Measurements from ENCODE around the gene CAB39. TPM values are rescaled to one million over a fixed set of nuclear protein-coding genes. Genes with fewer than 3 reads are reported as not detected.
"Not testable (repeated sequence)": the region's sequence is repeated elsewhere in the genome, so short reads cannot be mapped to it uniquely, and the experiment has no call there.

The CAB39 gene
- polyA plus RNA-seq, 1 donor from 2014 or later = 118 TPM

DNA sequence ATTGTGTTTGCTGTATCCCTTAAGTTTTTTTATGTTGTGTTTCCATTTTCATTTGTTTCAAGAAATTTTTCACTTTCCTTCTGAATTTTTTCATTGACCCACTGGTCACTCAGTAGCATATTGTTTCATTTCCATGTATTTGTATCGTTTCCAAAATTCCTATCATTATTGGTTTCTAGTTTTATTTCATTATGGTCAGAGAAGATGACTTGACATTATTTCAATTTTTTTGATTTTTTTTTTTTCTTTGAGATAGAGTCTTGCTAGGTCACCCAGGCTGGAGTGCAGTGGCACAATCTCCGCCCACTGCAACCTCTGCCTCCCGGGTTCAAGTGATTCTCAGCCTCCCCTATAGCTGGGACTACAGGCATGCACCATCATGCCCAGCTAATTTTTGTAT is 11.3 kb upstream of the CAB39 start:
- Histone ChIP-seq H3K36me3 (ENCODE audit: insufficient read depth, low read length) (no peaks in the 10 kb centered on the region), H3K9me2 (ENCODE audit: insufficient read depth, low read length) (no peaks in the 10 kb centered on the region), H3F3A (ENCODE audit: insufficient read depth, low read length, poor library complexity, severe bottlenecking) (no peaks in the 10 kb centered on the region), H3K27ac (ENCODE audit: low read length) (no peak overlapping the region), H4K20me1 (ENCODE audit: insufficient read depth) (no peaks in the 10 kb centered on the region), H3K9me3 (ENCODE audit: low read length) (no peaks in the 10 kb centered on the region), H2AFZ (ENCODE audit: low read depth, low read length) (no peak overlapping the region), H3K79me2 (replicated peaks; ENCODE audit: insufficient read depth, low read length) (no peaks in the 10 kb centered on the region), H3K9ac (ENCODE audit: low read length) (no peak overlapping the region), H3K4me3 (ENCODE audit: low read length) (no peak overlapping the region), H3K4me2 (ENCODE audit: low read length) (no peak overlapping the region), H3K27me3 (ENCODE audit: insufficient read depth, low read depth, low read length) (no peaks in the 10 kb centered on the region)
- TF ChIP-seq MXI1 (conservative IDR thresholded peaks at IDR 0.05; ENCODE audit: poor library complexity, severe bottlenecking) = no peak
- no peak for TF ChIP-seq EZH2 (IDR thresholded peaks at IDR 0.05; ENCODE audit: borderline replicate concordance, insufficient read depth, low read length, poor library complexity, severe bottlenecking)
- no peak for TF ChIP-seq EP300 (conservative IDR thresholded peaks at IDR 0.05; ENCODE audit: poor library complexity, severe bottlenecking)
- no peak for TF ChIP-seq POLR2AphosphoS5 (IDR thresholded peaks at IDR 0.05)
- no peak for TF ChIP-seq RAD21 (conservative IDR thresholded peaks at IDR 0.05)
- TF ChIP-seq, protein P1, sequence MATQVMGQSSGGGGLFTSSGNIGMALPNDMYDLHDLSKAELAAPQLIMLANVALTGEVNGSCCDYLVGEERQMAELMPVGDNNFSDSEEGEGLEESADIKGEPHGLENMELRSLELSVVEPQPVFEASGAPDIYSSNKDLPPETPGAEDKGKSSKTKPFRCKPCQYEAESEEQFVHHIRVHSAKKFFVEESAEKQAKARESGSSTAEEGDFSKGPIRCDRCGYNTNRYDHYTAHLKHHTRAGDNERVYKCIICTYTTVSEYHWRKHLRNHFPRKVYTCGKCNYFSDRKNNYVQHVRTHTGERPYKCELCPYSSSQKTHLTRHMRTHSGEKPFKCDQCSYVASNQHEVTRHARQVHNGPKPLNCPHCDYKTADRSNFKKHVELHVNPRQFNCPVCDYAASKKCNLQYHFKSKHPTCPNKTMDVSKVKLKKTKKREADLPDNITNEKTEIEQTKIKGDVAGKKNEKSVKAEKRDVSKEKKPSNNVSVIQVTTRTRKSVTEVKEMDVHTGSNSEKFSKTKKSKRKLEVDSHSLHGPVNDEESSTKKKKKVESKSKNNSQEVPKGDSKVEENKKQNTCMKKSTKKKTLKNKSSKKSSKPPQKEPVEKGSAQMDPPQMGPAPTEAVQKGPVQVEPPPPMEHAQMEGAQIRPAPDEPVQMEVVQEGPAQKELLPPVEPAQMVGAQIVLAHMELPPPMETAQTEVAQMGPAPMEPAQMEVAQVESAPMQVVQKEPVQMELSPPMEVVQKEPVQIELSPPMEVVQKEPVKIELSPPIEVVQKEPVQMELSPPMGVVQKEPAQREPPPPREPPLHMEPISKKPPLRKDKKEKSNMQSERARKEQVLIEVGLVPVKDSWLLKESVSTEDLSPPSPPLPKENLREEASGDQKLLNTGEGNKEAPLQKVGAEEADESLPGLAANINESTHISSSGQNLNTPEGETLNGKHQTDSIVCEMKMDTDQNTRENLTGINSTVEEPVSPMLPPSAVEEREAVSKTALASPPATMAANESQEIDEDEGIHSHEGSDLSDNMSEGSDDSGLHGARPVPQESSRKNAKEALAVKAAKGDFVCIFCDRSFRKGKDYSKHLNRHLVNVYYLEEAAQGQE (IDR thresholded peaks at IDR 0.05; ENCODE audit: borderline replicate concordance) = no peak
- TF ChIP-seq, protein P2, sequence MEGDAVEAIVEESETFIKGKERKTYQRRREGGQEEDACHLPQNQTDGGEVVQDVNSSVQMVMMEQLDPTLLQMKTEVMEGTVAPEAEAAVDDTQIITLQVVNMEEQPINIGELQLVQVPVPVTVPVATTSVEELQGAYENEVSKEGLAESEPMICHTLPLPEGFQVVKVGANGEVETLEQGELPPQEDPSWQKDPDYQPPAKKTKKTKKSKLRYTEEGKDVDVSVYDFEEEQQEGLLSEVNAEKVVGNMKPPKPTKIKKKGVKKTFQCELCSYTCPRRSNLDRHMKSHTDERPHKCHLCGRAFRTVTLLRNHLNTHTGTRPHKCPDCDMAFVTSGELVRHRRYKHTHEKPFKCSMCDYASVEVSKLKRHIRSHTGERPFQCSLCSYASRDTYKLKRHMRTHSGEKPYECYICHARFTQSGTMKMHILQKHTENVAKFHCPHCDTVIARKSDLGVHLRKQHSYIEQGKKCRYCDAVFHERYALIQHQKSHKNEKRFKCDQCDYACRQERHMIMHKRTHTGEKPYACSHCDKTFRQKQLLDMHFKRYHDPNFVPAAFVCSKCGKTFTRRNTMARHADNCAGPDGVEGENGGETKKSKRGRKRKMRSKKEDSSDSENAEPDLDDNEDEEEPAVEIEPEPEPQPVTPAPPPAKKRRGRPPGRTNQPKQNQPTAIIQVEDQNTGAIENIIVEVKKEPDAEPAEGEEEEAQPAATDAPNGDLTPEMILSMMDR (IDR thresholded peaks at IDR 0.05; ENCODE audit: poor library complexity, severe bottlenecking) = no peak
- TF ChIP-seq TAF1 (IDR thresholded peaks at IDR 0.05; ENCODE audit: low read depth) = no peak
- TF ChIP-seq SMC3 (conservative IDR thresholded peaks at IDR 0.05; ENCODE audit: poor library complexity) = no peak

- H3K36me3 ChIP-seq (ENCODE audit: insufficient read depth, low read length); H3K27ac ChIP-seq (ENCODE audit: low read length); H3K27me3 ChIP-seq (ENCODE audit: insufficient read depth, low read depth, low read length); H3K9ac ChIP-seq (ENCODE audit: low read length); H3K4me2 ChIP-seq (ENCODE audit: low read length); H3K9me3 ChIP-seq (ENCODE audit: low read length); H4K20me1 ChIP-seq (ENCODE audit: insufficient read depth); H3K4me3 ChIP-seq (ENCODE audit: low read length); H3F3A ChIP-seq (ENCODE audit: insufficient read depth, low read length, poor library complexity, severe bottlenecking); H3K9me2 ChIP-seq (ENCODE audit: insufficient read depth, low read length); H3K79me2 ChIP-seq (replicated peaks; ENCODE audit: insufficient read depth, low read length); H2AFZ ChIP-seq (ENCODE audit: low read depth, low read length): not testable (repeated sequence)
Measured at GRCh38 chr2:230702457-230702856, 10.2 kb upstream of the CAB39 start.

DNA sequence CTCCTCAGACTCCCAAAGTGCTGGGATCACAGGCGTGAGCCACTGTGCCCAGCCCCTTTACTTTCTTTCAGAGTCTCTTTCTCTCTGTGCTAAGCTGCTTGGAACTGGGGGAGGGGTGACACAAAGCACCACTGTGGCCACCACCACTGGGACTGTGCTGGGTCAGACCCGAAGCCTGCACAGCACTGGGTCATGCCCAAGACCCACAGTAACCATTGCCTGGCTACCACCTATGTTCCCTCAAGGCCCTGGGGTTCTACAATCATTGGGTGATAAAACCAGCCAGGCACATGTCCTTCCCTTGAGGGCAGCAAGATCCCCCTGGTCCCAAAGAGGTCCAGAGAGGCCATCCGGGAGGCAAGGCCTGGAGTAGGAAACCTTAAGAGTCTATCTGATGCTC is 9.1 kb upstream of the CAB39 start:
- no peak overlapping the region for H3K27ac ChIP-seq (ENCODE audit: low read length)
- TF ChIP-seq, protein P1 (IDR thresholded peaks at IDR 0.05; ENCODE audit: borderline replicate concordance) = no peak
- TF ChIP-seq TAF1 (IDR thresholded peaks at IDR 0.05; ENCODE audit: low read depth) = no peak

More for the DNA sequence above, 9.1 kb upstream of the CAB39 start:
- no peaks in the 10 kb centered on the region for H3K27me3 ChIP-seq (ENCODE audit: insufficient read depth, low read depth, low read length)
- no peaks in the 10 kb centered on the region for H3K9me2 ChIP-seq (ENCODE audit: insufficient read depth, low read length)
- H2AFZ ChIP-seq (ENCODE audit: low read depth, low read length) = no peak overlapping the region
- H3K4me3 ChIP-seq (ENCODE audit: low read length) = no peak overlapping the region
- no peaks in the 10 kb centered on the region for H3F3A ChIP-seq (ENCODE audit: insufficient read depth, low read length, poor library complexity, severe bottlenecking)
- H3K4me2 ChIP-seq (ENCODE audit: low read length) = no peak overlapping the region
- H4K20me1 ChIP-seq (ENCODE audit: insufficient read depth) = no peaks in the 10 kb centered on the region
- H3K36me3 ChIP-seq (ENCODE audit: insufficient read depth, low read length) = no peaks in the 10 kb centered on the region
- no peaks in the 10 kb centered on the region for H3K79me2 ChIP-seq (replicated peaks; ENCODE audit: insufficient read depth, low read length)
- no peak overlapping the region for H3K9ac ChIP-seq (ENCODE audit: low read length)
- no peaks in the 10 kb centered on the region for H3K9me3 ChIP-seq (ENCODE audit: low read length)

All from neural cell (in vitro differentiated cells).